ENCODE results near the gene VRK3. TPM values are rescaled to one million over a fixed set of nuclear protein-coding genes. Genes with fewer than 3 reads are reported as not detected.

VRK3 gene
- polyA plus RNA-seq, 1 of the 3 experiments (the other 2 are of a cell fraction), result 30.3 TPM

DNA sequence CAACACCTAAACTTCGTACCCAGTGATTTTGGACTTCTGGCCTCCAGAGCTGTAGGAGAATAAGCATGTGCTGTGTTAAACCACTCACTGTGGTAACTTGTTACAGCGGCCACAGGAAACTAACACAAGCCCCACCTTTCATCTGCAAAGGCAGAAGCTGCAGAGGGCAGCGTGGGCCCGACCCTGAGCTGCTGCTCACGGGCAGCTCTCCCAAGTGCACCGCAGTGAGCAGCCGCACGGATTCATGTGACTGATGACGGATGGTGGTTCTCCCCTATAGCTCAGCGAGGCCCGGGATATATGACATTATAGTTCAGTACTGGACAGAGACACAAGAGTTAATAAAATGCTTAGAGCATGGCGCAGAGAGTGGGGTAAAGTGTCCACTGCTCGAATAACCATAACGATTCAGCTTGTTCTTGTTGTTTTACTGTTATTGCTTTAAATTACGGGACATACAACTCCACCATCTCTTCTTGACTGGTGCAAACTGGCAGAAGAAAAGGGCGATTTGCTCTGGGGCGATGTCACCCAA lies 21.9 kb downstream of the VRK3 start:
- Histone ChIP-seq H3K27me3 (ENCODE audit: insufficient read depth) (no peaks in the 10 kb centered on the region), H3K4me2 (peak overlapping the region; percentile 55; the same call in 1 of the 2 replicates), H3K4me1 (ENCODE audit: control insufficient read depth in 1 of 2, insufficient read depth in 2 of 2, low read depth in 1 of 2, low read length in 1 of 2) (peaks cover 0 to 9% of the 10 kb centered on the region in 2 experiments; a peak in 2 of 4 replicates), H3K4me3 (ENCODE audit: low read depth in 2 of 2, low read length in 1 of 2) (no peak overlapping the region), H3K9me2 (no peaks in the 10 kb centered on the region), H3K9me3 (no peaks in the 10 kb centered on the region), H2AFZ (ENCODE audit: low read depth) (no peak overlapping the region), H3K36me3 (replicated peaks in 1 of 2; ENCODE audit: control insufficient read depth in 1 of 2, insufficient read depth in 2 of 2, low read length in 1 of 2) (peaks cover 26 to 43% of the 10 kb centered on the region in 2 experiments), H3K27ac (ENCODE audit: low read depth in 2 of 2, low read length in 1 of 2) (no peak overlapping the region; a peak in 1 of 4 replicates), H3K9ac (no peak overlapping the region), H3F3A (replicated peaks; ENCODE audit: insufficient read depth) (peaks cover 10% of the 10 kb centered on the region), H3K79me2 (ENCODE audit: insufficient read depth) (no peaks in the 10 kb centered on the region), H4K20me1 (ENCODE audit: insufficient read depth) (peaks cover 24% of the 10 kb centered on the region)
- 88% methylated on average over 17 of the region's 17 CpGs for WGBS (ENCODE audit: low lambda C conversion rate)
- ChIA-PET POLR2A (no interaction called here), CTCF (interaction anchor here (1.4 to 3.3 kb wide), 2 partner anchors 10 to 66 kb away, joined by 4 to 11 read pairs; no protein-coding TSS in a partner anchor)
- DNase-seq, result no peak
- TF ChIP-seq, protein P1, sequence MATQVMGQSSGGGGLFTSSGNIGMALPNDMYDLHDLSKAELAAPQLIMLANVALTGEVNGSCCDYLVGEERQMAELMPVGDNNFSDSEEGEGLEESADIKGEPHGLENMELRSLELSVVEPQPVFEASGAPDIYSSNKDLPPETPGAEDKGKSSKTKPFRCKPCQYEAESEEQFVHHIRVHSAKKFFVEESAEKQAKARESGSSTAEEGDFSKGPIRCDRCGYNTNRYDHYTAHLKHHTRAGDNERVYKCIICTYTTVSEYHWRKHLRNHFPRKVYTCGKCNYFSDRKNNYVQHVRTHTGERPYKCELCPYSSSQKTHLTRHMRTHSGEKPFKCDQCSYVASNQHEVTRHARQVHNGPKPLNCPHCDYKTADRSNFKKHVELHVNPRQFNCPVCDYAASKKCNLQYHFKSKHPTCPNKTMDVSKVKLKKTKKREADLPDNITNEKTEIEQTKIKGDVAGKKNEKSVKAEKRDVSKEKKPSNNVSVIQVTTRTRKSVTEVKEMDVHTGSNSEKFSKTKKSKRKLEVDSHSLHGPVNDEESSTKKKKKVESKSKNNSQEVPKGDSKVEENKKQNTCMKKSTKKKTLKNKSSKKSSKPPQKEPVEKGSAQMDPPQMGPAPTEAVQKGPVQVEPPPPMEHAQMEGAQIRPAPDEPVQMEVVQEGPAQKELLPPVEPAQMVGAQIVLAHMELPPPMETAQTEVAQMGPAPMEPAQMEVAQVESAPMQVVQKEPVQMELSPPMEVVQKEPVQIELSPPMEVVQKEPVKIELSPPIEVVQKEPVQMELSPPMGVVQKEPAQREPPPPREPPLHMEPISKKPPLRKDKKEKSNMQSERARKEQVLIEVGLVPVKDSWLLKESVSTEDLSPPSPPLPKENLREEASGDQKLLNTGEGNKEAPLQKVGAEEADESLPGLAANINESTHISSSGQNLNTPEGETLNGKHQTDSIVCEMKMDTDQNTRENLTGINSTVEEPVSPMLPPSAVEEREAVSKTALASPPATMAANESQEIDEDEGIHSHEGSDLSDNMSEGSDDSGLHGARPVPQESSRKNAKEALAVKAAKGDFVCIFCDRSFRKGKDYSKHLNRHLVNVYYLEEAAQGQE (IDR thresholded peaks at IDR 0.05; ENCODE audit: low read depth, low read length), result peak; percentile 59; the same call in 1 of the 2 replicates
- no peak for TF ChIP-seq NFIC (IDR thresholded peaks at IDR 0.05; ENCODE audit: borderline replicate concordance)

DNA sequence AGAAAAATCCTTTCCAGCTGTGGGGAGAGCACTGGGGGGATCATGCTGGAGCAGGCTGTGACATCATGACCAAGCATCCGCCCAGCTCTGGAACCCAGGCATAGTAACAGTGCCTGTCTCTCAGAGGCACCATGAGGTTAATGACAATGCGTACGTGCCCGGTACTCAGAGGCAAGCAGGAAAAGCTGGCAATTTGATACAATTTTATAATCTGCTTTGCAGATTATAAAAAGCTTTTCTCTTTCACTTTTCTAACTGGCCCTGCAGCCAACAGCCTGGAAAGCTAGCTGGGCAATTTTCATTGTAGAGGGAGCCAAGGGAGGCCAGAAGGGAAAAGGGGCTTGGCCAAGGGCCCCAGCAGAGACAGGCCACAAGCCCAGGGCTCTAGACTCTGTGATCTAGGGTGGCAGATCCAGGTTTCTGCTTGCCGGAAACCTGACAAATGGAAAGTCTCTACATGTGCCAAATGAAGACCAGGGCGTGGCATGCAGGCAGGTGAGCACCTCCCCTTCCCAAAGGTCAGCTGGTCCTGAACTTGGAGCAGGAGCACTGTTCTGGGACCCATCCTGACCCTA lies 22.7 kb downstream of the VRK3 start:
- ChIA-PET CTCF (interaction anchor here (1.0 to 3.3 kb wide), 3 partner anchors 9 to 65 kb away, joined by 3 to 11 read pairs (median 4); no protein-coding TSS in a partner anchor), POLR2A (interaction anchor here (1.7 kb wide), 1 partner anchor 10 kb away, joined by 4 read pairs; no protein-coding TSS in a partner anchor)
- Histone ChIP-seq H3K4me1 (ENCODE audit: control insufficient read depth in 1 of 2, insufficient read depth in 2 of 2, low read depth in 1 of 2, low read length in 1 of 2) (peaks cover 0 to 9% of the 10 kb centered on the region in 2 experiments; a peak in 2 of 4 replicates), H3K4me2 (no peak overlapping the region), H3K9ac (no peak overlapping the region), H3K4me3 (ENCODE audit: low read depth in 2 of 2, low read length in 1 of 2) (no peak overlapping the region), H3K9me2 (no peaks in the 10 kb centered on the region), H3F3A (replicated peaks; ENCODE audit: insufficient read depth) (peaks cover 10% of the 10 kb centered on the region), H3K9me3 (no peaks in the 10 kb centered on the region), H4K20me1 (ENCODE audit: insufficient read depth) (peaks cover 24% of the 10 kb centered on the region), H3K36me3 (replicated peaks in 1 of 2; ENCODE audit: control insufficient read depth in 1 of 2, insufficient read depth in 2 of 2, low read length in 1 of 2) (peaks cover 24 to 45% of the 10 kb centered on the region in 2 experiments), H3K79me2 (ENCODE audit: insufficient read depth) (no peaks in the 10 kb centered on the region), H3K27ac (ENCODE audit: low read depth in 2 of 2, low read length in 1 of 2) (no peak overlapping the region), H3K27me3 (ENCODE audit: insufficient read depth) (no peaks in the 10 kb centered on the region), H2AFZ (ENCODE audit: low read depth) (no peak overlapping the region)
- WGBS (ENCODE audit: low lambda C conversion rate), result 97% methylated on average over 5 of the region's 6 CpGs
- no peak for DNase-seq
- TF ChIP-seq, protein P2, sequence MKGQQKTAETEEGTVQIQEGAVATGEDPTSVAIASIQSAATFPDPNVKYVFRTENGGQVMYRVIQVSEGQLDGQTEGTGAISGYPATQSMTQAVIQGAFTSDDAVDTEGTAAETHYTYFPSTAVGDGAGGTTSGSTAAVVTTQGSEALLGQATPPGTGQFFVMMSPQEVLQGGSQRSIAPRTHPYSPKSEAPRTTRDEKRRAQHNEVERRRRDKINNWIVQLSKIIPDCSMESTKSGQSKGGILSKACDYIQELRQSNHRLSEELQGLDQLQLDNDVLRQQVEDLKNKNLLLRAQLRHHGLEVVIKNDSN (IDR thresholded peaks at IDR 0.05; ENCODE audit: borderline replicate concordance, low read depth), result no peak
- no peak for TF ChIP-seq TEAD4 (IDR thresholded peaks at IDR 0.05; ENCODE audit: borderline replicate concordance, insufficient read depth)
- TF ChIP-seq GATA2 (CRISPR knock-in tag; IDR thresholded peaks at IDR 0.05), result no peak
- no peak for TF ChIP-seq RAD21 (IDR thresholded peaks at IDR 0.05; ENCODE audit: low read length)
- TF ChIP-seq FOXM1 (IDR thresholded peaks at IDR 0.05; ENCODE audit: low read depth), result no peak
- TF ChIP-seq, protein P1 (IDR thresholded peaks at IDR 0.05; ENCODE audit: low read depth, low read length), result no peak
- TF ChIP-seq, protein P3, sequence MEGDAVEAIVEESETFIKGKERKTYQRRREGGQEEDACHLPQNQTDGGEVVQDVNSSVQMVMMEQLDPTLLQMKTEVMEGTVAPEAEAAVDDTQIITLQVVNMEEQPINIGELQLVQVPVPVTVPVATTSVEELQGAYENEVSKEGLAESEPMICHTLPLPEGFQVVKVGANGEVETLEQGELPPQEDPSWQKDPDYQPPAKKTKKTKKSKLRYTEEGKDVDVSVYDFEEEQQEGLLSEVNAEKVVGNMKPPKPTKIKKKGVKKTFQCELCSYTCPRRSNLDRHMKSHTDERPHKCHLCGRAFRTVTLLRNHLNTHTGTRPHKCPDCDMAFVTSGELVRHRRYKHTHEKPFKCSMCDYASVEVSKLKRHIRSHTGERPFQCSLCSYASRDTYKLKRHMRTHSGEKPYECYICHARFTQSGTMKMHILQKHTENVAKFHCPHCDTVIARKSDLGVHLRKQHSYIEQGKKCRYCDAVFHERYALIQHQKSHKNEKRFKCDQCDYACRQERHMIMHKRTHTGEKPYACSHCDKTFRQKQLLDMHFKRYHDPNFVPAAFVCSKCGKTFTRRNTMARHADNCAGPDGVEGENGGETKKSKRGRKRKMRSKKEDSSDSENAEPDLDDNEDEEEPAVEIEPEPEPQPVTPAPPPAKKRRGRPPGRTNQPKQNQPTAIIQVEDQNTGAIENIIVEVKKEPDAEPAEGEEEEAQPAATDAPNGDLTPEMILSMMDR (IDR thresholded peaks at IDR 0.05), result no peak
- TF ChIP-seq FOSL2 (IDR thresholded peaks at IDR 0.05; ENCODE audit: borderline replicate concordance, low read depth), result no peak
- no peak for TF ChIP-seq CHD2 (IDR thresholded peaks at IDR 0.05; ENCODE audit: low read length, partially characterized antibody)
- TF ChIP-seq POLR2AphosphoS5 (IDR thresholded peaks at IDR 0.05; ENCODE audit: low read depth, low read length), result no peak
- no peak for TF ChIP-seq RXRA (IDR thresholded peaks at IDR 0.05; ENCODE audit: borderline replicate concordance, low read depth)

Measured in SK-N-SH (cell line).